ENCODE results near the gene NFIX. TPM values are rescaled to one million over a fixed set of nuclear protein-coding genes. Genes with fewer than 3 reads are reported as not detected.
"Not testable (repeated sequence)": the region's sequence is repeated elsewhere in the genome, so short reads cannot be mapped to it uniquely, and the experiment has no call there.

NFIX gene
- 0.15 and 0.17 TPM in 2 replicates for polyA plus RNA-seq (2014; cell fraction: cytosol; rRNA removed)
- 0.09 and 0.22 TPM in 2 replicates for polyA plus RNA-seq (2014; cell fraction: nucleus; rRNA removed)

DNA sequence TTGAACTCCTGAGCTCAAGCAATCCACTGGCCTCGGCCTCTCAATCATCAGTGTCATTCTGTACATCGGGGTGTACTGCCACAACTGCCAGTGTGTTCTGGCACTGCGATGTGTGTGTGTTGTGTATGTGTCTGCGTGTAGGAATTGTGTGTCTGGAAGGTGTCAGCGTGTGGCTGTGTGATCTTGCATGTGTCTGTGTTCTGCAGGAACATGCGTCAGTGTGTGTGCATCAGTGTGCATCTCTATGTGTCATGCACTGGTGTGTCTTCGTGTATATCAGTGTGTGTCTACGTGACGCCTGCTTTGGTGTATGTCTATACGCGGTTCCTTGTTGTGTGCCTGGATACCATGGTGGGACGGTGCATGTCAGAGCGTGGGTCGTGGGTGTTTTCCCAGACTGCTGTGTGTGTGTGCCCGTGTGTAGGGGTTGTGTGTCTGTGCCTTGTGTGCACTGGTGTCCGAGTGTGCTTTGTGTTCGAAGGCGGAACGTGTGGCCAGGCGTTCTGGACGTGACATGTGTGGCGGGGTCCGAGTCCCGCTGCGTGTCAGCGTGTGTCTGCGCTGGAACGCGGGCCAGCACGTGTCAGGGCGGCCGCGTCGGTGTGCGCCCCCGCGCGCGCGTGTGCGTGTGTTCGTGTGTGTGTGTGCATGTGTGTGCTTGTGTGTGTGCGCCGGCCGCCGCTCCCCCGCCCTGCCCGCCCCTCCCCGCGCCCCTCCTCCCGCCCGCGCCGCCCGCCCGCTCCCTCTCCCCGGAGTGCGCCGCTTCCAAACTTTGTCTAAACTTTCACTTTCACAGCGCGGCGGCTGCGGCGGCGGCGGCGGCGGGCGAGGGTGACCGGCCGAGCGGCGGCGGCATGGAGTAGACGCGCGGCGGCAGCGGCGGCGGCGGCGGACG, at the start of gene NFIX:
Gene NFIX (plus strand): TSS at position 775 of the 895 bp plus-strand sequence. CDS start 363 bp downstream, outside the sequence.
- no peak for DNase-seq (ENCODE audit: low spot score)

GRCh38 chr19:12945479-12946091, 49.7 kb upstream of the NFIX start, which contains the start of gene RAD23A:
RAD23A (plus strand) TSS chr19:12945862; CDS start chr19:12945949, 87 bp downstream.
- peak; percentile 96 for DNase-seq (ENCODE audit: low spot score)

- DNase-seq (ENCODE audit: low spot score), result peak; percentile 53
Measured at GRCh38 chr19:12946092-12946721, 49.1 kb upstream of the NFIX start.

GRCh38 chr19:12946731-12947496, 48.4 kb upstream of the NFIX start:
- no peak for DNase-seq (ENCODE audit: low spot score)

DNA sequence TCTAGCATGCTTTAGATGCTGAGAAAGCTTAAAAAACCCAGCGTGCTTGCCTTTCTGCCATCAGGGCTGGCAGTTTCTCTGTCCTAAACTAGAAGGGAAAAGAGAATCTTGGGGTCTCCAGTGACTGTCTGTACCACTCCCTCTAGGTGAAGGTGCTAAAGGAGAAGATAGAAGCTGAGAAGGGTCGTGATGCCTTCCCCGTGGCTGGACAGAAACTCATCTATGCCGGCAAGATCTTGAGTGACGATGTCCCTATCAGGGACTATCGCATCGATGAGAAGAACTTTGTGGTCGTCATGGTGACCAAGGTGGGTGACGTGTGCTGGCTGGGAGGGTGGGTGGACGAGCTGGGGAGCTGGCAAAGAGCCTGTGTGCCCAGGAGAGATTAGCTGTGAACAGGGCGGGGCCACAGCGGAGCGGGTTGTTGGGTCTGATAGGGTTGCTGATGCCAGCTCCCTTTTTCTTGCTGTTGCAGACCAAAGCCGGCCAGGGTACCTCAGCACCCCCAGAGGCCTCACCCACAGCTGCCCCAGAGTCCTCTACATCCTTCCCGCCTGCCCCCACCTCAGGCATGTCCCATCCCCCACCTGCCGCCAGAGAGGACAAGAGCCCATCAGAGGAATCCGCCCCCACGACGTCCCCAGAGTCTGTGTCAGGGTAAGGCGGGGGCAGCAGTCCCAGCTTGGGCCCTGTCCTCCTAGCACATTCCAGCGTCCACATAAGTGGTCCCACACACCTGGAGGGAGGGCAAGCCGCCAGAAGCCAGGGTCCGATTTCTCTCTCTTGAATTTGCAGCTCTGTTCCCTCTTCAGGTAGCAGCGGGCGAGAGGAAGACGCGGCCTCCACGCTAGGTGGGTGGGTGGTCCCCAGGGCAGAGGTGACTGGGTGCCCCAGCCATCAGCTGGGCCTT, 47.3 kb upstream of the NFIX start:
- DNase-seq (ENCODE audit: low spot score), result no peak

DNA sequence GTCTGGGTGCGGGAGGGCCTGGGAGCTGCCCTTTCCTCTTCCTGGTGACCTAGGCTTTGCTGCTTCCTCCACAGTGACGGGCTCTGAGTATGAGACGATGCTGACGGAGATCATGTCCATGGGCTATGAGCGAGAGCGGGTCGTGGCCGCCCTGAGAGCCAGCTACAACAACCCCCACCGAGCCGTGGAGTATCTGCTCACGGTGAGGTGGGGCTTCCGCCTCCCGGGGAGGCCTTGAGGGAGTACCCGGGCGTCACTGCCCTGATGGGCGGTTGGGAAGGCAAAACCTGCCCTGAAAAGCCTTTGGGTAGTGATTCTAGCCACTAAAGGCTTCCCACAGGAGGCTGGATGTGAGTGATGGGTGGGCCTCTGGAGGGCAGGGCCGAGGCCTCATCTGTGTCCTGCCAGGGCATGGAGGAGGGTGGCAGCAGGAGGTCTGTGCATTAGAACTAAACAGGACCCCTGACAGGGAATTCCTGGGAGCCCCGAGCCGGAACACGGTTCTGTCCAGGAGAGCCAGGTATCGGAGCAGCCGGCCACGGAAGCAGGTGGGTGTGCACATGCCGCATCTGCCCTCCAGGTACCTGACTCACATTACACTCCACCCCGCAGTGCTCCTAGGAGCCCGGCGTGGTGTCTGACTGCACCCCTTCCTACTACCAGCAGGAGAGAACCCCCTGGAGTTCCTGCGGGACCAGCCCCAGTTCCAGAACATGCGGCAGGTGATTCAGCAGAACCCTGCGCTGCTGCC, 46.5 kb upstream of the NFIX start:
- no peak for DNase-seq (ENCODE audit: low spot score)

DNA sequence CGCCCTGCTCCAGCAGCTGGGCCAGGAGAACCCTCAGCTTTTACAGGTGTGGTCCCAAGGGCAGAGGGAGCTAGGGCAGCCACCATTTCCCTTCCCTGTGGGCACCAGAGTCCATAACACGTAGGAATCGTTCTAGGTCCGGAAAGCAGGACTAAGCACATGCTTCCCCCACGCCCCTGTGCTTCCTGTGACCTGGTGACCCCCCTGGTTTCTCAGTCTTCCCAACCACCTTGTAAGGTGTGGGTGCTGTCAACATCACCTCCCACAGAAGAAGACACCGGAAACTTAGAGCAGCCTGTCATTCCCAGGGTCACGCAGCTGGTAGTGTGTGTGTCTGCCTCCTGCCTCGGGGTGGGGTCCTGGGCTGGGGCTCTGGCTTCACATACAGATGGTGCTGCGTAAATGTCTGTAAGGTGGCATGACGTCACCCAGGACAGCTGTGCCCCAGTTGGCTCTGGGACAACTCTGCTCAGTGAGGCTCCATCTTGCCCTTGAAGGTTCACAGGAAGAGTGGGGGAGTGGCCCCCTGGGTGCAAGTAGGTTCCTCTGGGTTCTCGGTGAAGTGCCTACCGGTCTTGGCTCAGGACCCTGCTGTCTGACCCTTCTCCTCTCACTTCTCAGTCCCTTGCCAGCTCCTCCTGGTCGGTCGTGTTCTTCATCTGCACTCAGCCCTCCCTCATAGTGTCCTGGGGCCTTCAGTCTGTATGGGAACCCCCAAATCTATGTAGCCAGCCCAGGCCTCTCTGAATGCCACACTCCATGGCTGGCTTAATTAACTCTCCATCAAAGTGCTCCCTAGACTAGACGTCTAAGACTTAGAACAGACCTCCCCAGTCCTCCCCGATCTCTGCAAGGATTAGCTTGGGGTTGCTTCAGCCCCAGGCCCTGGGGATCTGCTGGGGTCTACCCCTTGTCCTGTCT, 45.7 kb upstream of the NFIX start:
- DNase-seq (ENCODE audit: low spot score), result no peak

- DNase-seq (ENCODE audit: low spot score), result not testable (repeated sequence)
Measured at GRCh38 chr19:12952050-12952449, 43.2 kb upstream of the NFIX start.

- no peak for DNase-seq (ENCODE audit: low spot score)
Measured at GRCh38 chr19:12952488-12953137, 42.7 kb upstream of the NFIX start.

- DNase-seq (ENCODE audit: low spot score), result no peak
Measured at GRCh38 chr19:12953138-12953798, 42.0 kb upstream of the NFIX start.

DNA sequence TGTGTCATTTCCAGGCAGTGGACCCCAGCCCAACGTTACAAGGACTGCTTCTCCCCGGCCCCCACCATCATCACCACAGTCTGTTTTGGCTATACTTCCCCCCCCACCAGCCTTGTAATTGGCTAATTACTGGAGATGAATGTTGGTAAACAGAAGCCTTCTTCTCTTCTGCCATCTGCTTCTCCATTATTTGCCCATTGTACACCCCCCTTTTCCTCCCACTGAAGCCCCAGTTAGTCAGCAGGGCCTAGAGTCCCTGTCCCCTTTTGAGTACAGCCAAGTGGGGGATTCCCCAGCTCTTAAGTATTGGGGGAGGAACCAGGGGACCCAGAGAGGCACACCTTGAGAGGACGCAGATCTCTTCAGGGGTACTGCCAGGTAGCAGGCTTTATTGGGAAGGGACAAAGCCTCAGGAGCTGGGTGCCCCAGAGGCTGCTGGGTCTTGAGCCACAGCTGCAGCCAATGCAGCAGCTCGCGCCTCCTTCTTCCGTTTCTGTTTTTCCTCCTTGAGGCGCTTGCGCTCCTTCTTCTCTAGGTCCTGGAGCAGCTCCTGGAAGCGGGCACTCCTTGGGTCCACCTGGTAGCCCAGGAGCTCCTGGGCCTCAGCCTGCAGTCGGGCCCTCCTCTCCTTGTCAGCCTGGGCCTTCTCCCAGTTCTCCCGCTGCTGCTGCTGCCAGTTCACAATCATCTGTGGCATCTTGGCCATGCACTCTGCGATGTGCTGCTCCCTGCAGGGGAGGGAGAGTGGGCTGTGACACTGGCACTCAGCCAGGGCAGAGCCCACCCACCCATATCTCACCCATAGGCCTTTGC, 41.3 kb upstream of the NFIX start:
- no peak for DNase-seq (ENCODE audit: low spot score)

GRCh38 chr19:12954612-12954962, 40.7 kb upstream of the NFIX start:
- DNase-seq (ENCODE audit: low spot score), result no peak

- DNase-seq (ENCODE audit: low spot score), result not testable (repeated sequence)
Measured at GRCh38 chr19:12955575-12955974, 39.7 kb upstream of the NFIX start.

DNA sequence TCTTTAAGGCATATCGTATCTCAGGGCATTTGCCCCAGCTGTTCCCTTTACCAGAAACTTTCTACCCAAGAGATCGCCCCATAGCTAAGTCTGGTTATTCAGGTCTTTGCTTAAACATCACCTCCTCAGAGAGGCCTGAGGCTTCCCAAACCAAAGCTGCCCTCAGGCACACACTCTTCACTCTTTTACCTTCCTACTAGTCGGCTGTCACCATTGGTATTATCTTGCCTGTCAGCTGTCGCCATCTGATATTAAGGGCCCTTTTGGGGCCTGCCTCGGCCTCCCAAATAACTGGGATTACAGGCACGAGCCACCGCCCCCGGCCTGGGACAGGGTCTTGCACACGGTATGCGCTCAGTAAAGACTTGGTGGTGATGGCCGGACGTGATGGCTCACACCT, 39.3 kb upstream of the NFIX start:
- DNase-seq (ENCODE audit: low spot score), result no peak

DNA sequence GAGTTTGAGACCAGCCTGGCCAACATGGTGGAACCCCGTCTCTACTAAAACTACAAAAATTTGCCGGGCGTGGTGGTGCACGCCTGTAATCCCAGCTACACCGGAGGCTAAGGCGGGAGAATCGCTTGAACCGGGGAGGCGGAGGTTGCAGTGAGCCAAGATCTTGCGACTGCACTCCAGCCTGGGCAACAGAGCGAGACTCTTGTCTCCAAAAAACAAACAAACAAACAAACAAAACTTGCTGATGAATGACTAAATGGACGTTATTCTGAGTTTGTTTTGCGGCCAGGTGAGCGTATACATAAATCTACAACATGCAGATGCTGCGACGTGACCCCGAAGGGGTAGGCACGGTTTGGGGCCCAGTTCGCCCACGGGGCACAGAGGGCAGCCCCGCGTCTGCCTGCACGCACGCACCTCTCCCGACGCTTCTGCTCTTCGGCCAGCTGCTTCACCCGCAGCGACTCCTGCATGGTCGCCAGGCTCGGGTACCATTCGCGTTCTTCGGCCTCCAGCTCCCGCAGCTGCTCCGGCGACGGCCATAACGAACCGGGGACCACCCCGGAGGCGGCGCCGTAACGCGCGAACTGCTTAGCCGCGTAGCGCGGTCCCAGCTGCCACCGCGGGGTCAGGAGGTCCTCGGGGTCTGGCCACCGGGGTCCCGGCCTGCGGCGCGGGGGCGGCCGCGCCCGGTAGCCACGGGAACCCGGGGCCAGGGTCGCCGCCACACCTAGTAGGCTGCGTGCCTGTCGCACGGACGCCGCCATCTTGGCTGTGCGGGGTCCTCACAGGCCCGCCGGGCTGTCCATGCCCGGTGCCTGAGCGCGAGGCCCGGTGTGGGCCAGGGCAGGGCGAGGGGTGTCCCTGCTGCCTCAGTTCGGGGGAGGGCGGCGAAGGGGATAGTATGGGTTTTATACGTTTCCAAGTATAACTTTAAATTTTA, 38.6 kb upstream of the NFIX start, which contains the start of gene GADD45GIP1:
Gene GADD45GIP1 (minus strand): TSS at position 778 of the 943 bp plus-strand sequence. CDS start 11 bp downstream, at position 767.
- peak; percentile 82 for DNase-seq (ENCODE audit: low spot score)
